RWPE2 (cell line): ENCODE measurements around the gene NTN1.
A peak's percentile ranks its signal among the peaks of the same experiment; 100 is the strongest.

ENCODE experiments used
- ATAC-seq: fragments of 200-7000 bp; cut with Tn5 transposase; 3 replicates; pipeline ENCODE4 v1.9.1; 2021; ENCODE audit warnings: low read depth
- DNase-seq: peaks from one replicate; pipeline ENCODE4 v3.0.0-alpha.2; 2020; ENCODE audit warnings: low spot score
- H3K27ac ChIP-seq: fragments of 450-650 bp; 2 replicates; pipeline ENCODE4 v1.5.1; 2017; ENCODE audit warnings: mild to moderate bottlenecking; ENCODE audit not compliant: poor library complexity, severe bottlenecking
- H3K27me3 ChIP-seq: fragments of 250-450 bp; sonication (Bioruptor Pico); 2 replicates; pipeline ENCODE4 v1.5.1; 2021; ENCODE audit warnings: mild to moderate bottlenecking, moderate library complexity; ENCODE audit not compliant: insufficient read depth, poor library complexity, severe bottlenecking
- H3K36me3 ChIP-seq: fragments of 250-450 bp; sonication (Bioruptor Pico); 2 replicates; pipeline ENCODE4 v1.5.1; 2020; ENCODE audit warnings: low read depth, mild to moderate bottlenecking, moderate library complexity
- H3K4me1 ChIP-seq: fragments of 250-450 bp; sonication (Bioruptor Pico); 2 replicates; pipeline ENCODE4 v1.5.1; 2021; ENCODE audit warnings: mild to moderate bottlenecking, moderate library complexity; ENCODE audit not compliant: insufficient read depth, poor library complexity, severe bottlenecking
- H3K4me3 ChIP-seq: fragments of 250-450 bp; sonication (Bioruptor Pico); 2 replicates; pipeline ENCODE4 v1.5.1; 2021; ENCODE audit warnings: mild to moderate bottlenecking, moderate library complexity; ENCODE audit not compliant: severe bottlenecking
- H3K9me3 ChIP-seq: fragments of 250-450 bp; sonication (Bioruptor Pico); 2 replicates; pipeline ENCODE4 v1.5.1; 2021; ENCODE audit warnings: mild to moderate bottlenecking, moderate library complexity; ENCODE audit not compliant: severe bottlenecking
- TF ChIP-seq, protein P1 (sequence below): fragments of 450-650 bp; IDR thresholded peaks from one replicate; pipeline ENCODE4 v1.5.1; 2017; ENCODE audit warnings: mild to moderate bottlenecking, moderate library complexity; ENCODE audit not compliant: poor library complexity, severe bottlenecking

NTN1 gene

DNA sequence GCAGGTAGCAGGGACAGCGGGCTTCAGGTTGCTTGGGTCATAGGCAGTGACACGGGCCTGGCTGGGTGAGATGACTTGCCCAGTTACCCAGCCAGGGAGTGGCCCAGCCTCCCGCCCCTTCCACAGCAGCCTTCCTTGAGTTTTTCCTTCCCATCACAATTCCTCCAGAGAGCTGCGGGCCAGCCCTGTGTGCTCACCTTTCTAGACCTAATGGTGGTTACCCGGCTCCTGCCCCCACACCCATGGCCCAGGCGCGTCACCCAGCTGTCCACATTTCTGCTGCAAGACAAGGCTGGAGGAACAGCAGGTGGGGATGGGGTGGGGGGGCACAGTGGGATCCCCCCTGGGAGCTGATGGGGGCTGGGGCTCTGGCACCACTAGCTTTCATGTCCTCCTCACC, 203.2 kb downstream of the NTN1 start:
- Histone ChIP-seq H3K36me3 (no peaks in the 10 kb centered on the region), H3K27ac (no peak overlapping the region), H3K9me3 (no peaks in the 10 kb centered on the region), H3K4me3 (no peak overlapping the region), H3K27me3 (no peaks in the 10 kb centered on the region), H3K4me1 (no peaks in the 10 kb centered on the region)
- ATAC-seq (no peak), DNase-seq (no peak)
- TF ChIP-seq, protein P1, sequence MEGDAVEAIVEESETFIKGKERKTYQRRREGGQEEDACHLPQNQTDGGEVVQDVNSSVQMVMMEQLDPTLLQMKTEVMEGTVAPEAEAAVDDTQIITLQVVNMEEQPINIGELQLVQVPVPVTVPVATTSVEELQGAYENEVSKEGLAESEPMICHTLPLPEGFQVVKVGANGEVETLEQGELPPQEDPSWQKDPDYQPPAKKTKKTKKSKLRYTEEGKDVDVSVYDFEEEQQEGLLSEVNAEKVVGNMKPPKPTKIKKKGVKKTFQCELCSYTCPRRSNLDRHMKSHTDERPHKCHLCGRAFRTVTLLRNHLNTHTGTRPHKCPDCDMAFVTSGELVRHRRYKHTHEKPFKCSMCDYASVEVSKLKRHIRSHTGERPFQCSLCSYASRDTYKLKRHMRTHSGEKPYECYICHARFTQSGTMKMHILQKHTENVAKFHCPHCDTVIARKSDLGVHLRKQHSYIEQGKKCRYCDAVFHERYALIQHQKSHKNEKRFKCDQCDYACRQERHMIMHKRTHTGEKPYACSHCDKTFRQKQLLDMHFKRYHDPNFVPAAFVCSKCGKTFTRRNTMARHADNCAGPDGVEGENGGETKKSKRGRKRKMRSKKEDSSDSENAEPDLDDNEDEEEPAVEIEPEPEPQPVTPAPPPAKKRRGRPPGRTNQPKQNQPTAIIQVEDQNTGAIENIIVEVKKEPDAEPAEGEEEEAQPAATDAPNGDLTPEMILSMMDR, result no peak

DNA sequence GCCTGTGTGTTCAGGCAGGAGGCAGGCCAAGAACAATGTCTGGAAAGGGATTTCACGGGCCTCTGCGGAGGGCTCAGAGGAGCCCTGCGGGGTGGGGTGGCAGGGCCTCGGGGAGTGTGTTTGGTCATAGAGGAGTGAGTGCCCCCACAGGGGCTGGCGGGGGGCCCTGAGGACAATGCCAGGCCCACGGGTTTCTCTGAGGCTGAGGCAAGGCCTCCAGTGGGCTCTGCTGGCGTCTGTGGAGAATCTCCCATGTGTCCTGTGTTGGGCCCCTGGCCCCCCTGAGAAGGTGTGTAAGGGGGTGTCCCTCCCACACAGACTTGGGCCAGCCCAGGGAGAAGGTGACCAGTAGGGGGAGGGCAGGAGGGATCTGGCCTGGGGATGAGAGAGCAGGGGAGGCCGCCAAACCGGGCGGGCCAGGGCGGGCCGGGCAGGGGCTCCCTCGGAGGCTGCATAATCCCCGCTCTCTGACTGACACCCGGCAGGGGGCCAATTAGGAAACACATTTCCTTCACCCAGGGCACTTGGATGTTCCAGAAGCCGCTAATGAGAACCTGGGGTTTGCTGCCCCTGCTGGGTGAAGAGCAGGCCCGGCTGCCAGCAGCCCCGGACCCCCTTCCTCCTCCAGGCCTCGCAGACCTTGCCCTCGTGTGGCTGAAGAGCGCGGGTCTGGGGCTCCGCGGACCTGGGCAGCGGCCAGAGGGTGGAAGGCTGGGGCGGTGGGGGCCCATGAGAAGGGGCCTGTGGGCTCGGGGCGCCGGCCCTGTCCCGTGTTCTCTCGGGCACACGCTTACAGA, 204.2 kb downstream of the NTN1 start:
- no peak for ATAC-seq
- no peak for DNase-seq
- Histone ChIP-seq H3K27me3 (no peaks in the 10 kb centered on the region), H3K4me1 (no peaks in the 10 kb centered on the region), H3K9me3 (no peaks in the 10 kb centered on the region), H3K27ac (no peak overlapping the region), H3K36me3 (no peaks in the 10 kb centered on the region), H3K4me3 (no peak overlapping the region)
- TF ChIP-seq, protein P1, result no peak

DNA sequence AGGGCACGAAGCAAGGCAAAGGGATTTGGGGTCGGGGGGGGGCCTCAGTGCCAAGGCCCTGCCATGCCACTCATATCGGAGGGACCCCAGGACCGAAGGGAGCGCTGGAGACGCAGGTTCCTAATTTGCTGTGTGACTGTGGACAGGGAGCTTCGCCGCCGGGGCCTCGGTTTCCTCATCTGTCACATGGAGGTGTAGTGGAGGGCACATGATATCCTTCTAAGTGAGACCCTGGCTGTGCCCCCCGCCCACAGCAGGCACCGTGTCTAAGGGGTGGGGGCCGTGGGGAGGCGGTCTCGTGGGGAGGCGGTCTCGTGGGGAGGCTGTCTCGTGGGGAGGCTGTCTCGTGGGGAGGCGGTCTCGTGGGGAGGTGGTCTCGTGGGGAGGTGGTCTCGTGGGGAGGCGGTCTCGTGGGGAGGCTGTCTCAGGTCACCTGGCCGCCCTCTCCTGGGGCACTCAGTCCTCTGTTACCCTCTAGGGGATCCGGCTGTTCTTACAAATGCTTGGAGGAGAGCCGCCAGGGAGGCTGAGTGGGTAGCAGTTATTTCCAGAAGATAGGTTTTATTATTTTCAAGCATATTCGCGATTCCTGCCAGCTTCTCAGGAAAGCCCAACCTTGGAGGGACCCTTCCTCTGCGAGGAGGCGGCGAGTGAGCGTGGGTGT, 205.0 kb downstream of the NTN1 start:
- Histone ChIP-seq H3K9me3 (no peaks in the 10 kb centered on the region), H3K27ac (no peak overlapping the region), H3K4me1 (no peaks in the 10 kb centered on the region), H3K36me3 (no peaks in the 10 kb centered on the region), H3K27me3 (no peaks in the 10 kb centered on the region), H3K4me3 (no peak overlapping the region)
- TF ChIP-seq, protein P1, result no peak
- ATAC-seq, result no peak; the same call in 2 of the 3 replicates
- DNase-seq, result no peak

DNA sequence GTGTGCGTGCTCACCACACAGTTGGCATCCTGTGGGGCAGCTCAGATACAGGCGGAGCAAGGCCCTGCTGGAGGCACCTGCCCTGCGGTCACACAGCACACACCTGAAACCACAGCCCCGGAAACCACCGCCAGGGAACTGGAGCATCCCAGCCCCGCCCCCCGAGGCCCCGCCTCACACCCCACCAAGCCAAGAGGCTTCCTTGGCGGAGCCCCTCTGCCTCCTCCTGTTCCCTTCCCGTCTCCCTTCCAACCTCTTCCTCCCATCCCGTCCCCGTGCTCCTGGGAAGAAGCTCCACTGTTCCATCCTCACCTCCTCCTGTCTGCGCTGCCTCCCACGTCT, 205.5 kb downstream of the NTN1 start:
- no peak overlapping the region for H3K27ac ChIP-seq
- no peaks in the 10 kb centered on the region for H3K36me3 ChIP-seq
- TF ChIP-seq, protein P1, result no peak
- no peak overlapping the region for H3K4me3 ChIP-seq
- no peaks in the 10 kb centered on the region for H3K4me1 ChIP-seq
- no peaks in the 10 kb centered on the region for H3K9me3 ChIP-seq
- ATAC-seq, result peak; percentile 76
- DNase-seq, result no peak
- no peaks in the 10 kb centered on the region for H3K27me3 ChIP-seq
